AG09309 (cell line): ENCODE data around the gene C17orf75.

Experiments used
- DNase-seq: peaks from one replicate; pipeline ENCODE4 v3.0.0-alpha.2; 2010; ENCODE audit warnings: low read depth
- H3K4me3 ChIP-seq: 2 replicates; pipeline ENCODE4 v1.5.1; 2011; ENCODE audit warnings: mild to moderate bottlenecking, low read depth, low read length, moderate library complexity; ENCODE audit not compliant: control insufficient read depth
- CTCF ChIP-seq: IDR thresholded peaks from 2 replicates; pipeline ENCODE4 v1.5.1; 2011; ENCODE audit warnings: mild to moderate bottlenecking, low read depth, low read length, inconsistent platforms; ENCODE audit not compliant: insufficient read depth, control insufficient read depth; ENCODE audit errors: missing control alignments

C17orf75 gene

GRCh38 chr17:32278815-32279214, 63.2 kb downstream of the C17orf75 start:
- no peak for DNase-seq
- TF ChIP-seq CTCF = no peak
- no peak overlapping the region for H3K4me3 ChIP-seq
